Measurements from ENCODE around the gene RAB3GAP2. TPM values are rescaled to one million over a fixed set of nuclear protein-coding genes. Genes with fewer than 3 reads are reported as not detected.

Gene RAB3GAP2
- total and polyA plus RNA-seq, 12 donors, result 8.0 to 45.0 (median 30.0) TPM

GRCh38 chr1:220235462-220235861 is 36.8 kb downstream of the RAB3GAP2 start:
- TF ChIP-seq POLR2A (IDR thresholded peaks at IDR 0.05) (no peak), CTCF (IDR thresholded peaks at IDR 0.05) (no peak)

GRCh38 chr1:220233927-220234326 is 38.3 kb downstream of the RAB3GAP2 start:
- no peak for TF ChIP-seq CTCF (IDR thresholded peaks at IDR 0.05)
- TF ChIP-seq POLR2A (IDR thresholded peaks at IDR 0.05), result no peak
- no peaks in the 10 kb centered on the region for H3K9me3 ChIP-seq (replicated peaks in 1 of 3)
- H3K36me3 ChIP-seq (replicated peaks in 1 of 2), result no peaks in the 10 kb centered on the region
- intact Hi-C loops (cut with DNase I), result no loop called here
- 95 to 100% (median 98%) methylated on average over 3 of the region's 3 CpGs for WGBS, 4 donors
- no peak overlapping the region for H3K27ac ChIP-seq
- no peak overlapping the region for H3K4me3 ChIP-seq
- no peaks in the 10 kb centered on the region for H3K4me1 ChIP-seq (replicated peaks in 1 of 2)
- H3K27me3 ChIP-seq, result no peaks in the 10 kb centered on the region
- DNase-seq, result no peak

More at GRCh38 chr1:220235462-220235861, 36.8 kb downstream of the RAB3GAP2 start:
- Histone ChIP-seq H3K27ac (no peak overlapping the region), H3K9me3 (replicated peaks in 1 of 3) (no peaks in the 10 kb centered on the region), H3K27me3 (no peaks in the 10 kb centered on the region), H3K4me1 (replicated peaks in 1 of 2) (peaks cover 0 to 6% of the 10 kb centered on the region in 2 donors), H3K4me3 (no peak overlapping the region), H3K36me3 (replicated peaks in 1 of 2) (no peaks in the 10 kb centered on the region)
- 58 to 89% (median 84%) methylated on average over 1 of the region's 1 CpG for WGBS, 4 donors
- intact Hi-C loops (cut with DNase I), result no loop called here
- no peak for DNase-seq

- Histone ChIP-seq H3K27ac (no peak overlapping the region), H3K4me1 (replicated peaks in 1 of 2) (peaks cover 3 to 25% of the 10 kb centered on the region in 2 donors), H3K27me3 (no peaks in the 10 kb centered on the region), H3K4me3 (no peak overlapping the region), H3K9me3 (replicated peaks in 1 of 3) (no peaks in the 10 kb centered on the region), H3K36me3 (replicated peaks in 1 of 2) (no peaks in the 10 kb centered on the region)
- no peak for DNase-seq
- intact Hi-C loops (cut with DNase I), result no loop called here
- no peak for TF ChIP-seq CTCF (IDR thresholded peaks at IDR 0.05)
- TF ChIP-seq POLR2A (IDR thresholded peaks at IDR 0.05), result no peak
- WGBS, 4 donors, result 85 to 96% (median 93%) methylated on average over 2 of the region's 2 CpGs
Observed at GRCh38 chr1:220229771-220230170, 42.5 kb downstream of the RAB3GAP2 start.

GRCh38 chr1:220227393-220227792 is 44.9 kb downstream of the RAB3GAP2 start:
- H3K36me3 ChIP-seq (replicated peaks in 1 of 2), result no peaks in the 10 kb centered on the region
- peaks cover 3 to 31% of the 10 kb centered on the region in 2 donors for H3K4me1 ChIP-seq (replicated peaks in 1 of 2)
- no peaks in the 10 kb centered on the region for H3K27me3 ChIP-seq
- H3K4me3 ChIP-seq, result no peak overlapping the region
- no peak for TF ChIP-seq POLR2A (IDR thresholded peaks at IDR 0.05)
- TF ChIP-seq CTCF (IDR thresholded peaks at IDR 0.05), result no peak
- no peaks in the 10 kb centered on the region for H3K9me3 ChIP-seq (replicated peaks in 1 of 3)
- intact Hi-C loops (cut with DNase I), result no loop called here
- WGBS, 4 donors, result 79 to 93% (median 83%) methylated on average over 4 of the region's 4 CpGs
- no peak overlapping the region for H3K27ac ChIP-seq
- DNase-seq, result no peak
